Stimulated activated CD4-positive, alpha-beta T cell treated with anti-CD3 and anti-CD28 coated beads, TNF-alpha, amount 100 ng/mL, for 24 hours (primary cell): Measurements from ENCODE around the gene P3H1.
"Not testable (repeated sequence)": the region's sequence is repeated elsewhere in the genome, so short reads cannot be mapped to it uniquely, and the experiment has no call there.

Experiments
- DNase-seq, 3 experiments: peaks; one replicate each; pipeline ENCODE4 v3.0.0-alpha.2; 2020; ENCODE audit warnings: low read depth in 3 of 3

Gene P3H1

DNA sequence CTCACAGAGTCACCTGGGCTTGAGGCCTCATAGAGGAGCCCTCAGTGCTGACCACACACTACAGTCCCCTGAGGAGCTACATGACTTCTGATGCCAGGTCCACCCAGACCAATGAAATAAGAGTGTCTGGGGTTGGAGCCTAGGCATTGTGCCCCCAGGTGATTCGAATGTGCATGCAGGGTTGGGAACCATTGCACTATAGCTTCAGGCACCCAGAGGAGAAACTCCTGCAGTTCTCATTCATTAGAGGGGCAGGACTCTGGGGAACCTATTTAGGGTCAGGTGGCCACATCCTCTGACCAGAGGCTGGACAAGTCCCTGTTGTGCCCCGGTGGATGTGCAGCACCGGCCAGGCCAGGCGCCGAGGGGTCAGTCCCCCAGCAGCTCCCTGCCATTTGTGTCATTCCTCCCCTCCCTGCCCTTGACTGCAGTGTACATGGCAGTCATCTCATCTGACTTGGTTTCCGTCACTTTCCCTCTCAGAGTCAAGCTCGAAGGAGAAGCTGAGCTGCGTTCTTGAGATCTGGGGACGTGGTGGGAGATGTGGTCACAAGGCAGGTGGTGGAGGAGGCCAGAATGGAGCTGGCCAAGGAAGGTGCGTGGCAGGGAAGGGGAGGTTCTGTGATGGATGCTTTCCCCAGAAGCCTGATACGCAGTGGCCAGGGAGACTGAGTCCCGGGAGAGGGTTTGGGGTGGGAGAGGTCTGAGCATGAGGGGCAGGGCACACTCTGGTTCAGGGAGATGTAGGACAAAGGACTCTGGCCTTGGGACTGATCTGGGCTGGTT, 33.2 kb downstream of the P3H1 start:
- no peak for DNase-seq

GRCh38 chr1:42732126-42732680, 34.6 kb downstream of the P3H1 start:
- no peak for DNase-seq

- no peak for DNase-seq
These were observed 35.2 kb downstream of the P3H1 start for GRCh38 chr1:42731585-42731984.

- peak; percentile 27 to 68 (median 33) for DNase-seq
These were observed 35.8 kb downstream of the P3H1 start for GRCh38 chr1:42730988-42731387.

- no peak for DNase-seq
These were observed 36.8 kb downstream of the P3H1 start for GRCh38 chr1:42730002-42730401.

DNA sequence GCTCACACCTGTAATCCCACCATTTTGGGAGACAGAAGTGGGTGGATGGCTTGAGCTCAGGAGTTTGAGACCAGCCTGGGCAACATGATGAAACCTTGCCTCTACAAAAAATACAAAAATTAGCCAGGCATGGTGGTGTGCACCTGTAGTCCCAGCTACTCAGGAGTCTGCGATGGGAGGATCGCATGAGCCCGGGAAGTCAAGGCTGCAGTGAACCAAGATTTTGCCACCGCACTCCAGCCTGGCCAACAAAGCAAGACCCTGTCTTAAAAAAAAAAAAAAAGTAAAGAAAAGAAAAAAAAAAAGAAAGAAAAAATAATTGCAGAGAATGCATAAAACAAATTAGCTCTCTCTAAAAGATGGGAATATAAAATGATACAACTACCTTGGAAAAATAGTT, 41.0 kb downstream of the P3H1 start:
- DNase-seq = not testable (repeated sequence)

GRCh38 chr1:42723511-42723910, 43.3 kb downstream of the P3H1 start:
- DNase-seq = no peak

DNA sequence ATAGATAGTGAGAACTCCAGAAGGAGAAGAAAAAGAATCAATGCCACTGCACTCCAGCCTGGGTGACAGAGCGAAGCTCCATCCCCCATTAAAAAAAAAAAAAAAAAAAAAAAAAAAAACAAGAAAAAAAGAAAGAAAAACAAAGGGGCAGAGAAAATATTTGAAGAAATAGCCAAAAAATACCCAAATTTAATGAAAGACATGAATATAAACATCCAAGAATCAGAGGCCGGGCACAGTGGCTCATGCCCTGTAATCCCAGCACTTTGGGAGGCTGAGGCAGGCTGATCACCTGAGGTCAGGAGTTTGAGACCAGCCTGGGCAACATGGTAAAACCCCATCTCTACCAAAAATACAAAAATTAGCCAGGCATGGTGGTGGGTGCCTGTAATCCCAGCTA, 44.4 kb downstream of the P3H1 start:
- not testable (repeated sequence) for DNase-seq

- DNase-seq = no peak
These were observed 44.9 kb downstream of the P3H1 start for GRCh38 chr1:42721926-42722325.

DNA sequence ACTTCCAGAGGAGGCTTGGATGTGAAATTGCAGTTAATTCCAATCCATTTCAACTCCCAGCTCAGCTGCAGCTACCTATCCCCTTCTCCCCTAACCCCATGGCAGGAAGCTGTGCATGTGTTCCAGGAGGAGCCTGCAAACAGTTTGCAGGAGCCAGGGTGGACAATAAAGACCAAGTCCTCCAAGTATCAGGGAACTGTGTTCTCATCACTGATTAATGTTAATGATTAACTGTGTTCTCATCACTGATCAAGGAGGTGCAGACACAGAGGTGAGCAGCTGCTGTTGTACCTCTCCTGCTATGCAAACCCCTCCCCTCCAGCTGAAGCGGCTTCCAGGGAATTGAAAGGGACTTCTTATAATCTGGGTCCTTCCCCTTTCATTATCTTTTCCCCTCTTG, 46.0 kb downstream of the P3H1 start:
- DNase-seq = no peak

GRCh38 chr1:42714441-42714840, 52.4 kb downstream of the P3H1 start:
- DNase-seq = not testable (repeated sequence)

DNA sequence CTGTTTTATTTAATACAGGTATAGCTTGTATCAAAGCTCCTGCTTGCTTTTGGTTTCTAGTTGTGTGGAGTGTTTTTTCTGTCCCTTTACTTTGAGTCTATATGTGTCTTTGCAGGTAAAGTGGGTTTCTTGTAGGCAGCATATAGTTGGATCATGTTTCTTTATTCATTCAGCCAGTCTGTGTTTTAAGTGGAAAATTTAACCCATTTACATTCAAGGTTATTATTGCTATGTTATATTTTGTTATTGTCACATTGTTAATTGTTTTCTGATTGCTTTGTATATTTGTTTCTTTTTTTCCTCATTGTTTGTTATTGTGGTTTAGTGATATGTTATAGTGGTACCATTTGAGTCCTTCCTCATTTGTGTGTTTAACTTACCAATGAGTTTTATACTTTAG, 53.5 kb downstream of the P3H1 start:
- no peak for DNase-seq

GRCh38 chr1:42712808-42713207, 54.0 kb downstream of the P3H1 start:
- not testable (repeated sequence) for DNase-seq

DNA sequence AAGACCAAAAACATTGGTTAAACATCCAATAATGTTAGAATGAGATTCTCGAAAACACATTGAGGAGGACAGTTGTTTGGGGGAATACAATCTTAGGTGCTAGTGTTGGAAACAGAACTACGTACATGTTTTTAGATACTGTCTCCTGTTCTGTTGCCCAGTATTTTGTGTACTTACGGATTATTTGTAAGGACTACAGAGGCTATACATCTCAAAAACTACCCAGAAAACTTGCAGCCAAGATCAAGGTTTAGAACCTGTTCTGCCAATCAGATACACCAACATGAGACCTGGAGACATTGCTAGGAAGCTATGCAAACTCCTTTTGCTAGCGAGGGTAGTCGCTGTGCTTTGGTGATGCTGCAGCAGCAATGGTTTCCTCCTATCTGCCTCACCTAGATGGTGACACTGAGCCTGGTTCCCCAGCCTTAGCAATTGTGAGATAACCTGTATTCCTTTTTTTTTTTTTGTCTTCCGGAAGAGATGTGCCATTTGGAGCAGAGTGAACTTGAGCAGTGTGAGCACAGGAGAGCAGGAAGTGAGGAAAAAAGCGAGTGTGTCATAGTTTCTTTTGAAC, 62.9 kb downstream of the P3H1 start:
- DNase-seq = no peak

DNA sequence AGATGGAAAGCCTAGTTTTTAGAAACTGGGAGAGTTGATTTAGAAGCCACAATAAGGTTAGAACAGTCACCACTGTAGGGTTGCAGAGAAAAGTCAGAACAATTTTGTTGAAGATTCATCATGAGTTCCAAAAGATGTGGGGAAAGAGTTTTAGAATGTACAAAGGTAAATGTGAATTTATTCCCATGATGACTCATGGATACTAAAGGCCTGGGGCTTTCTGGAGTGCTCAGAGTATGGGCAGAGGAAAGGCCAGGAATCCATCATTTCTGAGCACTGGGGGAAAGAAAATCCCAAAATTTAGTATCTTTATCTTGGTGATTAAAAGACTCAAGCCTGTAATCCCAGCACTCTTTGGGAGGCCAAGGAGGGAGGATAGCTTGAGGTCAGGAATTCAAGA, 66.8 kb downstream of the P3H1 start:
- no peak for DNase-seq

DNA sequence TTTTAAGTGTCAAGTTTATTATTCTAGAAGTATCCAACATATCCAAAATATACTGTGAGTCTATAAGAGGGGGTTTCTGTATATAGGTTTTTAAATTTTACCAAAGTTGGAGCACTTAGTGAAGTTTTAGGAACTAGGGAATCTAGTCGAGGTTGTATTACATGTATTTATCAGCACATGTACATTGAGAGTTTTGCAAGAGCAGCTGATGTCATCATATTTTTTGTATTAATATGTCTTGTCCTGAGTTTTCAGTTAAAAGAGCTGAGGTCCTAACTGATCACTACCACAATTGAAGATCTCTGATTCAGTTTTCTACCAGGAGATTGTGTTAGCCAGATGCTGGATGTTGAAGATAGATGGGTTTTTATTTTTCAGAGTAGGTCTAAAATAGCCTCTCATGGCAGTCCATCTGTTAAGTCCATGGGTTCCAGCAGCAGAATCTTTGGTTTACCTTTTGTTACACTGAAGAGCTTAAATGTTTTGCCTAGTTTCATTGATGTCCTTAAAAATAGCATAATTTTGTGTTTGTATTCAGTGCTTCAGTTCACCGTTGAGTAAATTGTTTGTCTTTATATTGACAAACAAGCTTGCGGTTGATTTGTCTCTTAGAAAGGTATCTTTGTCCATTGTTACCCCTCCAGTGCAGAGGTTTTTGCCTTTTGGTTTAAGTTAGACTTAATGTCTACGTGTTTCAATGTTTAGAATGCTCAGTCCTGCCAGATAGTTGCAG, 68.6 kb downstream of the P3H1 start:
- no peak for DNase-seq
